K562 (cell line): ENCODE data around the gene GATAD2B. TPM values are rescaled to one million over a fixed set of nuclear protein-coding genes. Genes with fewer than 3 reads are reported as not detected.

Source experiments
- BCOR ChIP-seq: fragments of 450-650 bp; IDR thresholded peaks from 2 replicates; pipeline ENCODE4 v1.6.1; 2016
- BDP1 ChIP-seq: IDR thresholded peaks from 3 replicates; pipeline ENCODE4 v1.6.1; 2011; ENCODE audit not compliant: insufficient read length, insufficient read depth
- CBX2 ChIP-seq: fragments of 200-600 bp; sonication (generic); IDR thresholded peaks from one replicate; pipeline ENCODE4 v1.6.1; 2012; ENCODE audit warnings: mild to moderate bottlenecking, low read length, inconsistent platforms; ENCODE audit not compliant: insufficient read depth, poor library complexity, severe bottlenecking
- ELF2 ChIP-seq: fragments of 250-450 bp; sonication (Bioruptor Pico); IDR thresholded peaks from 2 replicates; pipeline ENCODE4 v1.5.0; 2021; ENCODE audit warnings: mild to moderate bottlenecking
- FOXA3 ChIP-seq, 2 experiments: fragments of 450-650 bp in 1 of 2; sonication (generic) in 1 of 2; formaldehyde crosslinking; IDR thresholded peaks in 1 of 2; conservative IDR thresholded peaks in 1 of 2; 2 replicates each; pipeline versions ENCODE4 v1.4.0 to v1.8.0; 2020 to 2022; ENCODE audit warnings: mild to moderate bottlenecking in 2 of 2, missing genetic modification reagents in 1 of 2
- GATA2 ChIP-seq: sonication (generic); formaldehyde crosslinking; IDR thresholded peaks from 2 replicates; pipeline ENCODE4 v1.4.0; 2020; ENCODE audit warnings: mild to moderate bottlenecking, missing genetic modification reagents
- HMGN3 ChIP-seq: IDR thresholded peaks from 2 replicates; pipeline ENCODE4 v1.6.1; 2011; ENCODE audit warnings: borderline replicate concordance, low read depth, mild to moderate bottlenecking, mixed read lengths, low read length; ENCODE audit not compliant: insufficient read length; ENCODE audit errors: extremely low read depth
- MBD2 ChIP-seq: sonication (generic); IDR thresholded peaks from 2 replicates; pipeline ENCODE4 v1.6.1; 2016; ENCODE audit warnings: low read depth, borderline replicate concordance
- MCM3 ChIP-seq: fragments of 450-650 bp; IDR thresholded peaks from 2 replicates; pipeline ENCODE4 v1.6.1; 2016
- MTA1 ChIP-seq: fragments of 450-650 bp; IDR thresholded peaks from 2 replicates; pipeline ENCODE4 v1.6.1; 2017; ENCODE audit warnings: borderline replicate concordance
- MYC ChIP-seq, 2 experiments: fragments of 250-450 bp in 1 of 2; sonication (Bioruptor Pico) in 1 of 2; IDR thresholded peaks; 2 replicates each; pipeline versions ENCODE4 v1.5.1 to v1.6.1; 2012 to 2021; ENCODE audit warnings: low read depth in 2 of 2, borderline replicate concordance in 1 of 2, improper control_type of control experiment in 1 of 2, low read length in 1 of 2, mild to moderate bottlenecking in 1 of 2, moderate library complexity in 1 of 2
- NBN ChIP-seq: fragments of 450-650 bp; IDR thresholded peaks from 2 replicates; pipeline ENCODE4 v1.6.1; 2016; ENCODE audit warnings: low read depth, mild to moderate bottlenecking
- NFE2 ChIP-seq: IDR thresholded peaks from 2 replicates; pipeline ENCODE4 v1.6.1; 2014; ENCODE audit warnings: antibody characterized with exemption, low read depth
- POLR2AphosphoS5 ChIP-seq: IDR thresholded peaks from 2 replicates; pipeline ENCODE4 v1.6.1; 2011; ENCODE audit warnings: mild to moderate bottlenecking, low read depth, low read length, moderate library complexity; ENCODE audit not compliant: control insufficient read depth, insufficient read depth
- PTBP1 ChIP-seq: fragments of 200-400 bp; formaldehyde crosslinking; IDR thresholded peaks from 2 replicates; pipeline ENCODE4 v1.6.1; 2017; ENCODE audit warnings: low read depth, low read length
- PYGO2 ChIP-seq: fragments of 450-650 bp; IDR thresholded peaks from 2 replicates; pipeline ENCODE4 v1.6.1; 2016; ENCODE audit warnings: mild to moderate bottlenecking, missing genetic modification characterization, moderate library complexity, missing compliant biosample characterization
- SMAD2 ChIP-seq: fragments of 150-350 bp; IDR thresholded peaks from 2 replicates; pipeline ENCODE4 v1.6.1; 2014; ENCODE audit warnings: low read depth, mild to moderate bottlenecking, low read length
- SNRNP70 ChIP-seq: fragments of 200-400 bp; formaldehyde crosslinking; optimal IDR thresholded peaks from 2 replicates; pipeline ENCODE3; 2017; ENCODE audit warnings: low read depth, low read length
- TRIM24 ChIP-seq, 2 experiments: fragments of 450-650 bp; IDR thresholded peaks; 2 replicates each; pipeline ENCODE4 v1.6.1; 2016
- ZNF165 ChIP-seq: fragments of 250-450 bp; sonication (Bioruptor Pico); IDR thresholded peaks from 2 replicates; pipeline ENCODE4 v1.4.0; 2020; ENCODE audit warnings: borderline replicate concordance
- ZNF584 ChIP-seq: fragments of 200-800 bp; sonication (Bioruptor generic); IDR thresholded peaks from 2 replicates; pipeline ENCODE4 v1.6.1; 2016; ENCODE audit warnings: low read depth, mild to moderate bottlenecking, missing genetic modification characterization, missing compliant biosample characterization
- ZNF644 ChIP-seq: fragments of 200-800 bp; sonication (Bioruptor generic); IDR thresholded peaks from 2 replicates; pipeline ENCODE4 v1.6.1; 2016; ENCODE audit warnings: low read depth, missing genetic modification characterization, missing compliant biosample characterization
- polyA plus RNA-seq, 8 experiments: library from polyadenylated mRNA; depleted of rRNA in 4 of 8; stranded (reverse) in 5 of 8; unstranded in 3 of 8; fragments of >200 nt; fragmentation: Nextera tagmentation in 2 of 8; fragmentation: Illumina TruSeq in 1 of 8; extraction: Ambion mirVana in 2 of 8; extraction: Trizol in 1 of 8; gene quantifications; 2 replicates each; pipeline versions ENCODE4 v1.2.1 to v1.2.3, GENCODE V29; 2011 to 2014; ENCODE audit warnings: inconsistent platforms in 1 of 8, missing spikeins in 1 of 8
- total RNA-seq, 7 experiments: library from RNA; depleted of rRNA in 6 of 7; stranded (reverse); fragments of >200 nt in 6 of 7; fragmentation: Illumina TruSeq in 2 of 7; extraction: Trizol in 2 of 7; gene quantifications; 2 replicates each; pipeline versions ENCODE4 v1.2.1 to v1.2.3, GENCODE V29; 2011 to 2021; ENCODE audit warnings: low replicate concordance in 1 of 7
- TF ChIP-seq, protein P1 (sequence below): fragments of 250-450 bp; sonication (Bioruptor Pico); IDR thresholded peaks from 2 replicates; pipeline ENCODE4 v1.4.0; 2020
- TF ChIP-seq, protein P2 (sequence below): fragments of 450-650 bp; IDR thresholded peaks from 2 replicates; pipeline ENCODE4 v1.6.1; 2017; ENCODE audit warnings: mild to moderate bottlenecking, moderate library complexity
- TF ChIP-seq, protein P3 (sequence below): sonication (generic); formaldehyde crosslinking; IDR thresholded peaks from 2 replicates; pipeline ENCODE4 v1.8.0; 2023; ENCODE audit warnings: mild to moderate bottlenecking, missing genetic modification reagents

Gene GATAD2B
- total and polyA plus RNA-seq, 9 of the 15 experiments (the other 6 are each of a cell fraction or from before 2014, with no cell fraction given): 1.5 to 40.2 (median 4.9) TPM

DNA sequence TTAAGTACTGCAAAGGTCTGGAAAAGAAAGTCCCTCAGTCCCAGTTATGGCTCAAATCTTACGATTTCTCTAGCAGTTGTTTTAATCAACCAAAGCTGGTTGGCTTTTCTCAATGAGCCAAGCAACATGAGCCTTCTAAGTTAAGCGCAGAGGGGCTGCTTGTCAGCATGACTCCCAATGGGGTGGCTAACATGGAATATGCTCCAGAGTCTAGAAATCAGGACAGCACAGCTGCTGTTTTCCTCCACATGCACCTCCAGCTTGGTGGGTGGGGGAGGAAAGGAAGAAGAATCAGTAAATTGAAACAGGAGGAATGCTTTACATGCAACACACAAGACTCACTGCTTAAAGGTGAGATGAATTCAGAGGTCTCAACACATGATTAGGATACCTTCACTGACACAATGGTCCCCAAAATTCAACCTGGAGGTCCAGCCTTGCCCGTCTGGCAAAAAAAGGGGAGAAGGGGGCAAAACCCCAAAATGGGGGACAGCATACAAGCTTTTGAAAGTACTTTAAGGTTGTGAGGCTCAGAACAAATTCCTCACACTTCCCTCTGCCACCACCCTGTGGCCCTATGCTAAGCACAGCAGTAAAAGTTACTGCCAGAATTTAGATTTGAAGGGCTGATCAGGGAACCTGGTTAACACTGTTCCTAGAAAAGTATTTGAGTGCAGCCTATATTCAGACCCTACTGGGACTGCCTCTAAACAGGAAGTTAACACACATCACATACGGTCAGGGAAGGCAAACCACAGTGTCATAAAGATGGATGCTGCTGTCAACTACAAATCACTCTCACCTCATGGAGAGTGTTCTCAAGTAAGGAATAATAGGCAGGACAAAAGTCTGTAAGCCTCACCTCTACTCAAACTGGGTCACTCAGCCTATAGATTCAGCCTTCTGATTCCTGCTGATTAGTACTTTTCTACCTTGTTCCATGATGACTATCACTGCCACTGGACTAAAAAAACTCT is 2.6 kb downstream of the GATAD2B start (continued):
- no peak for TF ChIP-seq ZNF644 (tag)
- no peak for TF ChIP-seq ELF2 (CRISPR knock-in tag)
- no peak for TF ChIP-seq PTBP1
- TF ChIP-seq MBD2: no peak; the same call in 1 of the 2 replicates
- no peak for TF ChIP-seq HMGN3
- TF ChIP-seq GATA2 (CRISPR knock-in tag): peak; percentile 73
- no peak for TF ChIP-seq CBX2
- TF ChIP-seq, protein P1, sequence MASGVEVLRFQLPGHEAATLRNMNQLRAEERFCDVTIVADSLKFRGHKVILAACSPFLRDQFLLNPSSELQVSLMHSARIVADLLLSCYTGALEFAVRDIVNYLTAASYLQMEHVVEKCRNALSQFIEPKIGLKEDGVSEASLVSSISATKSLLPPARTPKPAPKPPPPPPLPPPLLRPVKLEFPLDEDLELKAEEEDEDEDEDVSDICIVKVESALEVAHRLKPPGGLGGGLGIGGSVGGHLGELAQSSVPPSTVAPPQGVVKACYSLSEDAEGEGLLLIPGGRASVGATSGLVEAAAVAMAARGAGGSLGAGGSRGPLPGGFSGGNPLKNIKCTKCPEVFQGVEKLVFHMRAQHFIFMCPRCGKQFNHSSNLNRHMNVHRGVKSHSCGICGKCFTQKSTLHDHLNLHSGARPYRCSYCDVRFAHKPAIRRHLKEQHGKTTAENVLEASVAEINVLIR: no peak
- TF ChIP-seq BCOR: no peak
- TF ChIP-seq NBN: no peak
- no peak for TF ChIP-seq ZNF584 (CRISPR knock-in tag)
- TF ChIP-seq, protein P2, sequence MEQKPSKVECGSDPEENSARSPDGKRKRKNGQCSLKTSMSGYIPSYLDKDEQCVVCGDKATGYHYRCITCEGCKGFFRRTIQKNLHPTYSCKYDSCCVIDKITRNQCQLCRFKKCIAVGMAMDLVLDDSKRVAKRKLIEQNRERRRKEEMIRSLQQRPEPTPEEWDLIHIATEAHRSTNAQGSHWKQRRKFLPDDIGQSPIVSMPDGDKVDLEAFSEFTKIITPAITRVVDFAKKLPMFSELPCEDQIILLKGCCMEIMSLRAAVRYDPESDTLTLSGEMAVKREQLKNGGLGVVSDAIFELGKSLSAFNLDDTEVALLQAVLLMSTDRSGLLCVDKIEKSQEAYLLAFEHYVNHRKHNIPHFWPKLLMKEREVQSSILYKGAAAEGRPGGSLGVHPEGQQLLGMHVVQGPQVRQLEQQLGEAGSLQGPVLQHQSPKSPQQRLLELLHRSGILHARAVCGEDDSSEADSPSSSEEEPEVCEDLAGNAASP: no peak
- TF ChIP-seq PYGO2: no peak
- peak; percentile 42; the same call in 1 of the 2 replicates for TF ChIP-seq NFE2
- TF ChIP-seq POLR2AphosphoS5: no peak; the same call in 1 of the 2 replicates
- no peak for TF ChIP-seq SMAD2
- TF ChIP-seq MYC (IDR thresholded peaks at IDR 0.05; ENCODE audit: low read depth, low read length): 0 out of 2 replicates have a peak, but pooled peaks have one; percentile 32
- TF ChIP-seq MYC (CRISPR knock-in tag; IDR thresholded peaks at IDR 0.05; ENCODE audit: borderline replicate concordance, low read depth): no peak
- no peak for TF ChIP-seq BDP1
- TF ChIP-seq MCM3: no peak
- TF ChIP-seq FOXA3 (CRISPR knock-in tag; conservative IDR thresholded peaks at IDR 0.05 in 1 of 2, IDR thresholded peaks at IDR 0.05 in 1 of 2): no peak
- no peak for TF ChIP-seq SNRNP70
- no peak for TF ChIP-seq TRIM24 (IDR thresholded peaks at IDR 0.05)
- TF ChIP-seq, protein P3, sequence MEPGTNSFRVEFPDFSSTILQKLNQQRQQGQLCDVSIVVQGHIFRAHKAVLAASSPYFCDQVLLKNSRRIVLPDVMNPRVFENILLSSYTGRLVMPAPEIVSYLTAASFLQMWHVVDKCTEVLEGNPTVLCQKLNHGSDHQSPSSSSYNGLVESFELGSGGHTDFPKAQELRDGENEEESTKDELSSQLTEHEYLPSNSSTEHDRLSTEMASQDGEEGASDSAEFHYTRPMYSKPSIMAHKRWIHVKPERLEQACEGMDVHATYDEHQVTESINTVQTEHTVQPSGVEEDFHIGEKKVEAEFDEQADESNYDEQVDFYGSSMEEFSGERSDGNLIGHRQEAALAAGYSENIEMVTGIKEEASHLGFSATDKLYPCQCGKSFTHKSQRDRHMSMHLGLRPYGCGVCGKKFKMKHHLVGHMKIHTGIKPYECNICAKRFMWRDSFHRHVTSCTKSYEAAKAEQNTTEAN (CRISPR knock-in tag): no peak
- TF ChIP-seq MTA1: no peak
- TF ChIP-seq ZNF165 (CRISPR knock-in tag): no peak
